K562 (cell line): ENCODE results near the gene LZTR1. TPM values are rescaled to one million over a fixed set of nuclear protein-coding genes. Genes with fewer than 3 reads are reported as not detected.
A peak's percentile ranks its signal among the peaks of the same experiment; 100 is the strongest.

Source experiments
- BRD9 ChIP-seq: fragments of 450-650 bp; IDR thresholded peaks from 2 replicates; pipeline ENCODE4 v1.6.1; 2018; ENCODE audit warnings: low read depth; ENCODE audit not compliant: partially characterized antibody
- DMBX1 ChIP-seq: fragments of 250-450 bp; sonication (Bioruptor Pico); IDR thresholded peaks from 2 replicates; pipeline ENCODE4 v1.8.0; 2022; ENCODE audit warnings: inconsistent platforms, mild to moderate bottlenecking, moderate library complexity, borderline replicate concordance
- MYC ChIP-seq, 2 experiments: fragments of 250-450 bp in 1 of 2; sonication (Bioruptor Pico) in 1 of 2; IDR thresholded peaks; 2 replicates each; pipeline versions ENCODE4 v1.5.1 to v1.6.1; 2012 to 2021; ENCODE audit warnings: low read depth in 2 of 2, borderline replicate concordance in 1 of 2, improper control_type of control experiment in 1 of 2, low read length in 1 of 2, mild to moderate bottlenecking in 1 of 2, moderate library complexity in 1 of 2
- NFE2L1 ChIP-seq: fragments of 450-650 bp; IDR thresholded peaks from 2 replicates; pipeline ENCODE4 v1.6.1; 2016; ENCODE audit warnings: missing genetic modification characterization, low read depth, mild to moderate bottlenecking, missing compliant biosample characterization, moderate library complexity, borderline replicate concordance
- NRF1 ChIP-seq, 2 experiments: fragments of 450-650 bp; IDR thresholded peaks in 1 of 2; conservative IDR thresholded peaks in 1 of 2; 2 replicates each; pipeline ENCODE4 v1.6.1; 2014; ENCODE audit warnings: mild to moderate bottlenecking in 2 of 2
- POLR3G ChIP-seq: IDR thresholded peaks from 2 replicates; pipeline ENCODE4 v1.6.1; 2011; ENCODE audit not compliant: insufficient read length, insufficient replicate concordance; ENCODE audit errors: extremely low read depth
- RERE ChIP-seq: sonication (generic); formaldehyde crosslinking; IDR thresholded peaks from 2 replicates; pipeline ENCODE4 v1.8.0; 2023; ENCODE audit warnings: missing genetic modification reagents, mild to moderate bottlenecking, borderline replicate concordance
- RREB1 ChIP-seq: fragments of 250-450 bp; sonication (Bioruptor Pico); IDR thresholded peaks from 2 replicates; pipeline ENCODE4 v1.4.0; 2020
- SNIP1 ChIP-seq: fragments of 450-650 bp; IDR thresholded peaks from 2 replicates; pipeline ENCODE4 v1.7.1; 2017; ENCODE audit warnings: low read depth, mild to moderate bottlenecking
- TCF3 ChIP-seq: sonication (generic); formaldehyde crosslinking; IDR thresholded peaks from 2 replicates; pipeline ENCODE4 v1.4.0; 2020; ENCODE audit warnings: mild to moderate bottlenecking, missing genetic modification reagents
- ZKSCAN3 ChIP-seq: fragments of 250-450 bp; sonication (Bioruptor Pico); IDR thresholded peaks from 2 replicates; pipeline ENCODE4 v1.4.0; 2020
- ZNF133 ChIP-seq: fragments of 250-450 bp; sonication (Bioruptor Pico); IDR thresholded peaks from 2 replicates; pipeline ENCODE4 v1.4.0; 2020; ENCODE audit warnings: mild to moderate bottlenecking
- ZNF41 ChIP-seq: fragments of 250-450 bp; sonication (Bioruptor Pico); conservative IDR thresholded peaks from 2 replicates; pipeline ENCODE4 v1.4.0; 2020; ENCODE audit warnings: mild to moderate bottlenecking
- polyA plus RNA-seq, 8 experiments: library from polyadenylated mRNA; depleted of rRNA in 4 of 8; stranded (reverse) in 5 of 8; unstranded in 3 of 8; fragments of >200 nt; fragmentation: Nextera tagmentation in 2 of 8; fragmentation: Illumina TruSeq in 1 of 8; extraction: Ambion mirVana in 2 of 8; extraction: Trizol in 1 of 8; gene quantifications; 2 replicates each; pipeline versions ENCODE4 v1.2.1 to v1.2.3, GENCODE V29; 2011 to 2014; ENCODE audit warnings: inconsistent platforms in 1 of 8, missing spikeins in 1 of 8
- total RNA-seq, 7 experiments: library from RNA; depleted of rRNA in 6 of 7; stranded (reverse); fragments of >200 nt in 6 of 7; fragmentation: Illumina TruSeq in 2 of 7; extraction: Trizol in 2 of 7; gene quantifications; 2 replicates each; pipeline versions ENCODE4 v1.2.1 to v1.2.3, GENCODE V29; 2011 to 2021; ENCODE audit warnings: low replicate concordance in 1 of 7

LZTR1 gene
- total and polyA plus RNA-seq, 9 of the 15 experiments (the other 6 are each of a cell fraction or from before 2014, with no cell fraction given), result 2.2 to 135 (median 63.0) TPM

- no peak for TF ChIP-seq RERE
- TF ChIP-seq MYC (IDR thresholded peaks at IDR 0.05; ENCODE audit: low read depth, low read length), result 0 out of 2 replicates have a peak, but pooled peaks have one; percentile 7
- TF ChIP-seq MYC (CRISPR knock-in tag; IDR thresholded peaks at IDR 0.05; ENCODE audit: borderline replicate concordance, low read depth), result 0 out of 2 replicates have a peak, but pooled peaks have one; percentile 16
- TF ChIP-seq RREB1 (CRISPR knock-in tag), result 0 out of 2 replicates have a peak, but pooled peaks have one; percentile 40
- no peak for TF ChIP-seq BRD9
- no peak for TF ChIP-seq NRF1 (conservative IDR thresholded peaks at IDR 0.05 in 1 of 2, IDR thresholded peaks at IDR 0.05 in 1 of 2)
- 0 out of 2 replicates have a peak, but pooled peaks have one; percentile 30 for TF ChIP-seq ZNF41 (CRISPR knock-in tag)
- peak; percentile 46; the same call in 1 of the 2 replicates for TF ChIP-seq DMBX1
- no peak for TF ChIP-seq TCF3 (CRISPR knock-in tag)
- no peak for TF ChIP-seq ZNF133 (CRISPR knock-in tag)
- TF ChIP-seq POLR3G, result no peak
- no peak for TF ChIP-seq ZKSCAN3
- no peak for TF ChIP-seq SNIP1
- no peak for TF ChIP-seq NFE2L1 (tag)
These were observed 16.6 kb downstream of the LZTR1 start (continued) for GRCh38 chr22:20998411-20999336.
